Esophagus muscularis mucosa (tissue), 4 donors: ENCODE data around the gene CLRN3. TPM values are rescaled to one million over a fixed set of nuclear protein-coding genes. Genes with fewer than 3 reads are reported as not detected.

Experiments
- DNase-seq: peaks from one replicate; pipeline ENCODE4 v3.0.0-alpha.2; 2017; ENCODE audit errors: extremely low spot score
- H3K27ac ChIP-seq, 4 donors: fragments of 200-600 bp; sonication (generic); replicated peaks in 1 of 4; 1 replicate in 3 of 4; 2 replicates in 1 of 4; pipeline ENCODE4 v1.5.1; 2016 to 2019; ENCODE audit warnings: mild to moderate bottlenecking in 1 of 4
- H3K27me3 ChIP-seq, 4 donors: fragments of 200-600 bp; sonication (generic); one replicate each; pipeline versions ENCODE4 v1.5.1 to v1.6.0; 2016 to 2019
- H3K36me3 ChIP-seq, 4 donors: fragments of 200-600 bp; sonication (generic); one replicate each; pipeline ENCODE4 v1.5.1; 2016 to 2019
- H3K4me1 ChIP-seq, 4 donors: fragments of 200-600 bp; sonication (generic); one replicate each; pipeline ENCODE4 v1.5.1; 2016 to 2019
- H3K4me3 ChIP-seq, 4 donors: fragments of 200-600 bp; sonication (generic); 1 replicate in 2 of 4; 2 replicates in 2 of 4; pipeline ENCODE4 v1.5.1; 2016 to 2019; ENCODE audit warnings: mild to moderate bottlenecking in 4 of 4, moderate library complexity in 1 of 4
- H3K9me3 ChIP-seq, 4 donors: fragments of 200-600 bp; sonication (generic); 1 replicate in 3 of 4; 2 replicates in 1 of 4; pipeline ENCODE4 v1.5.1; 2016 to 2019
- CTCF ChIP-seq, 3 experiments: fragments of 200-600 bp in 2 of 3; fragments of 450-650 bp in 1 of 3; sonication (generic) in 2 of 3; IDR thresholded peaks; one replicate each; pipeline ENCODE4 v1.5.1; 2017 to 2019; ENCODE audit warnings: antibody characterized with exemption in 3 of 3, mild to moderate bottlenecking in 2 of 3, moderate library complexity in 1 of 3
- EP300 ChIP-seq: sonication (generic); formaldehyde crosslinking; IDR thresholded peaks from one replicate; pipeline ENCODE4 v1.6.1; 2017; ENCODE audit warnings: antibody characterized with exemption
- POLR2A ChIP-seq: fragments of 450-650 bp; IDR thresholded peaks from one replicate; pipeline ENCODE4 v1.6.1; 2017; ENCODE audit warnings: antibody characterized with exemption, moderate library complexity, mild to moderate bottlenecking, low read depth
- POLR2AphosphoS5 ChIP-seq, 2 donors: sonication (generic); formaldehyde crosslinking; IDR thresholded peaks; one replicate each; pipeline ENCODE4 v1.6.1; 2017; ENCODE audit warnings: antibody characterized with exemption in 2 of 2
- WGBS: methylation state at CpG from one replicate; pipeline ENCODE4 v1.1.5; 2018; 5-methylcytosine and 5-hydroxymethylcytosine counted together
- intact Hi-C: fragments of 100-400 bp; cut with DNase I; formaldehyde crosslinking; loops from one replicate; pipeline ENCODE4 v1.15.1; 2023
- total RNA-seq, 4 donors: library from RNA; depleted of rRNA; stranded (reverse); fragments of >200 nt; gene quantifications; one replicate each; pipeline versions ENCODE4 v1.1.0 to v1.2.1, GENCODE V29; 2016

Gene CLRN3
- total RNA-seq = not detected

- intact Hi-C loops = no loop called here
- no peak within 1 kb of the TSS for H3K27ac ChIP-seq
- TF ChIP-seq CTCF (IDR thresholded peaks at IDR 0.05) = no peak
- no peak for TF ChIP-seq POLR2AphosphoS5 (IDR thresholded peaks at IDR 0.05)
- TF ChIP-seq EP300 = no peak
- TF ChIP-seq POLR2A = no peak
- H3K4me1 ChIP-seq = peaks cover 0 to 7% (median 4%) of the 10 kb centered on the region in 4 donors
- no peak within 1 kb of the TSS for H3K4me3 ChIP-seq
- peaks cover 0 to 3% (median 0%) of the 10 kb centered on the region in 4 donors for H3K9me3 ChIP-seq
- peaks cover 0 to 6% (median 0%) of the 10 kb centered on the region in 4 donors for H3K27me3 ChIP-seq
- DNase-seq = no peak
- H3K36me3 ChIP-seq = no peaks in the 10 kb centered on the region
Observed at GRCh38 chr10:127892743-127893142, at the start of gene CLRN3. Gene CLRN3 (minus strand): TSS chr10:127892941. CDS start chr10:127892784, 157 bp downstream.

GRCh38 chr10:127940866-127941640 is 48.3 kb upstream of the CLRN3 start:
- DNase-seq = no peak
- intact Hi-C loops = no loop called here
- H3K4me3 ChIP-seq = no peak overlapping the region
- 80% methylated on average over 3 of the region's 6 CpGs for WGBS
- H3K27ac ChIP-seq = no peak overlapping the region
- no peaks in the 10 kb centered on the region for H3K9me3 ChIP-seq
- no peaks in the 10 kb centered on the region for H3K36me3 ChIP-seq
- H3K4me1 ChIP-seq = peaks cover 7 to 12% (median 9%) of the 10 kb centered on the region in 4 donors
- peaks cover 0 to 10% (median 0%) of the 10 kb centered on the region in 4 donors for H3K27me3 ChIP-seq
- TF ChIP-seq POLR2AphosphoS5 (IDR thresholded peaks at IDR 0.05) = no peak
- no peak for TF ChIP-seq POLR2A
- no peak for TF ChIP-seq EP300
- TF ChIP-seq CTCF (IDR thresholded peaks at IDR 0.05) = no peak

GRCh38 chr10:127939786-127940330 is 47.1 kb upstream of the CLRN3 start:
- Histone ChIP-seq H3K36me3 (no peaks in the 10 kb centered on the region), H3K4me3 (no peak overlapping the region), H3K27me3 (peaks cover 0 to 21% (median 0%) of the 10 kb centered on the region in 4 donors), H3K4me1 (peaks cover 0 to 7% (median 0%) of the 10 kb centered on the region in 4 donors), H3K9me3 (no peaks in the 10 kb centered on the region), H3K27ac (no peak overlapping the region)
- WGBS = 80% methylated on average over 4 of the region's 4 CpGs
- DNase-seq = no peak
- intact Hi-C loops = no loop called here
- no peak for TF ChIP-seq EP300

GRCh38 chr10:127937915-127938463 is 45.2 kb upstream of the CLRN3 start:
- Histone ChIP-seq H3K4me1 (peaks cover 0 to 1% (median 0%) of the 10 kb centered on the region in 4 donors), H3K36me3 (no peaks in the 10 kb centered on the region), H3K27ac (no peak overlapping the region), H3K9me3 (no peaks in the 10 kb centered on the region), H3K4me3 (no peak overlapping the region), H3K27me3 (peaks cover 0 to 21% (median 0%) of the 10 kb centered on the region in 4 donors)
- TF ChIP-seq POLR2AphosphoS5 (IDR thresholded peaks at IDR 0.05) (no peak), EP300 (no peak), CTCF (IDR thresholded peaks at IDR 0.05) (no peak), POLR2A (no peak)
- intact Hi-C loops = no loop called here
- no peak for DNase-seq
- 57% methylated on average over 5 of the region's 5 CpGs for WGBS

GRCh38 chr10:127937069-127937468 is 44.3 kb upstream of the CLRN3 start:
- Histone ChIP-seq H3K27me3 (peaks cover 0 to 21% (median 0%) of the 10 kb centered on the region in 4 donors), H3K27ac (no peak overlapping the region), H3K36me3 (peaks cover 0 to 4% (median 0%) of the 10 kb centered on the region in 4 donors), H3K4me3 (no peak overlapping the region), H3K9me3 (peaks cover 0 to 7% (median 3%) of the 10 kb centered on the region in 4 donors), H3K4me1 (no peaks in the 10 kb centered on the region)
- DNase-seq = no peak
- intact Hi-C loops = no loop called here
- TF ChIP-seq EP300 (no peak), CTCF (IDR thresholded peaks at IDR 0.05) (no peak), POLR2A (no peak), POLR2AphosphoS5 (IDR thresholded peaks at IDR 0.05) (no peak)
